ENCODE data around the gene KDELR1. TPM values are rescaled to one million over a fixed set of nuclear protein-coding genes. Genes with fewer than 3 reads are reported as not detected.

Gene KDELR1
- total and polyA plus RNA-seq, 9 of the 15 experiments (the other 6 are each of a cell fraction or from before 2014, with no cell fraction given): 6.1 to 165 (median 58.5) TPM

GRCh38 chr19:48362716-48363499, 28.4 kb downstream of the KDELR1 start (continued):
- TF ChIP-seq SMC3 (conservative IDR thresholded peaks at IDR 0.05; ENCODE audit: insufficient read depth, low read depth, low read length) (no peak), MIER1 (IDR thresholded peaks at IDR 0.05; ENCODE audit: low read depth) (no peak), HES1 (IDR thresholded peaks at IDR 0.05; ENCODE audit: low read depth) (no peak), U2AF2 (optimal IDR thresholded peaks at IDR 0.05; ENCODE audit: low read depth, low read length) (no peak), PREB (CRISPR knock-in tag; IDR thresholded peaks at IDR 0.05) (no peak), EP300 (IDR thresholded peaks at IDR 0.05; ENCODE audit: low read length) (no peak), ILK (tag; IDR thresholded peaks at IDR 0.05; ENCODE audit: borderline replicate concordance, low read depth) (no peak), ZNF354B (CRISPR knock-in tag; IDR thresholded peaks at IDR 0.05) (no peak), ELK3 (CRISPR knock-in tag; IDR thresholded peaks at IDR 0.05) (no peak), BRD4 (IDR thresholded peaks at IDR 0.05) (no peak), SFPQ (IDR thresholded peaks at IDR 0.05; ENCODE audit: low read depth, low read length) (no peak), SETDB1 (IDR thresholded peaks at IDR 0.05; ENCODE audit: low read length) (no peak), KDM4B (IDR thresholded peaks at IDR 0.05; ENCODE audit: borderline replicate concordance in 2 of 2, low read depth in 1 of 2) (peak in 1 of 2 experiments; percentile 57; a peak in 1 of 4 replicates), ZNF764 (CRISPR knock-in tag; IDR thresholded peaks at IDR 0.05; ENCODE audit: low read depth) (no peak), KDM5B (IDR thresholded peaks at IDR 0.05; ENCODE audit: insufficient replicate concordance, low read depth, low read length) (no peak), COPS2 (conservative IDR thresholded peaks at IDR 0.05) (no peak)
- TF ChIP-seq, protein P1, sequence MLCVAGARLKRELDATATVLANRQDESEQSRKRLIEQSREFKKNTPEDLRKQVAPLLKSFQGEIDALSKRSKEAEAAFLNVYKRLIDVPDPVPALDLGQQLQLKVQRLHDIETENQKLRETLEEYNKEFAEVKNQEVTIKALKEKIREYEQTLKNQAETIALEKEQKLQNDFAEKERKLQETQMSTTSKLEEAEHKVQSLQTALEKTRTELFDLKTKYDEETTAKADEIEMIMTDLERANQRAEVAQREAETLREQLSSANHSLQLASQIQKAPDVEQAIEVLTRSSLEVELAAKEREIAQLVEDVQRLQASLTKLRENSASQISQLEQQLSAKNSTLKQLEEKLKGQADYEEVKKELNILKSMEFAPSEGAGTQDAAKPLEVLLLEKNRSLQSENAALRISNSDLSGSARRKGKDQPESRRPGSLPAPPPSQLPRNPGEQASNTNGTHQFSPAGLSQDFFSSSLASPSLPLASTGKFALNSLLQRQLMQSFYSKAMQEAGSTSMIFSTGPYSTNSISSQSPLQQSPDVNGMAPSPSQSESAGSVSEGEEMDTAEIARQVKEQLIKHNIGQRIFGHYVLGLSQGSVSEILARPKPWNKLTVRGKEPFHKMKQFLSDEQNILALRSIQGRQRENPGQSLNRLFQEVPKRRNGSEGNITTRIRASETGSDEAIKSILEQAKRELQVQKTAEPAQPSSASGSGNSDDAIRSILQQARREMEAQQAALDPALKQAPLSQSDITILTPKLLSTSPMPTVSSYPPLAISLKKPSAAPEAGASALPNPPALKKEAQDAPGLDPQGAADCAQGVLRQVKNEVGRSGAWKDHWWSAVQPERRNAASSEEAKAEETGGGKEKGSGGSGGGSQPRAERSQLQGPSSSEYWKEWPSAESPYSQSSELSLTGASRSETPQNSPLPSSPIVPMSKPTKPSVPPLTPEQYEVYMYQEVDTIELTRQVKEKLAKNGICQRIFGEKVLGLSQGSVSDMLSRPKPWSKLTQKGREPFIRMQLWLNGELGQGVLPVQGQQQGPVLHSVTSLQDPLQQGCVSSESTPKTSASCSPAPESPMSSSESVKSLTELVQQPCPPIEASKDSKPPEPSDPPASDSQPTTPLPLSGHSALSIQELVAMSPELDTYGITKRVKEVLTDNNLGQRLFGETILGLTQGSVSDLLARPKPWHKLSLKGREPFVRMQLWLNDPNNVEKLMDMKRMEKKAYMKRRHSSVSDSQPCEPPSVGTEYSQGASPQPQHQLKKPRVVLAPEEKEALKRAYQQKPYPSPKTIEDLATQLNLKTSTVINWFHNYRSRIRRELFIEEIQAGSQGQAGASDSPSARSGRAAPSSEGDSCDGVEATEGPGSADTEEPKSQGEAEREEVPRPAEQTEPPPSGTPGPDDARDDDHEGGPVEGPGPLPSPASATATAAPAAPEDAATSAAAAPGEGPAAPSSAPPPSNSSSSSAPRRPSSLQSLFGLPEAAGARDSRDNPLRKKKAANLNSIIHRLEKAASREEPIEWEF (CRISPR knock-in tag; IDR thresholded peaks at IDR 0.05): no peak

All from K562 (cell line).